ENCODE measurements around the gene MTFR1L. TPM values are rescaled to one million over a fixed set of nuclear protein-coding genes. Genes with fewer than 3 reads are reported as not detected.
A peak's percentile ranks its signal among the peaks of the same experiment; 100 is the strongest.

The MTFR1L gene
- total RNA-seq, 4 donors from 2014 or later = 75.7 to 109 (median 99.2) TPM

- H3K27ac ChIP-seq = peak overlapping the region in 2 of 3 donors; percentile 5 to 43
- H3K4me3 ChIP-seq (replicated peaks in 1 of 3) = no peak overlapping the region
- 80 to 90% methylated on average over 11 of the region's 20 CpGs for WGBS, 2 donors
- H3K27me3 ChIP-seq = no peaks in the 10 kb centered on the region
- TF ChIP-seq CTCF (IDR thresholded peaks at IDR 0.05) = no peak
- TF ChIP-seq POLR2A (IDR thresholded peaks at IDR 0.05) = no peak
- H3K4me1 ChIP-seq = peaks cover 5 to 49% of the 10 kb centered on the region in 2 donors
- intact Hi-C loops (cut with DNase I) = loop anchor here (10.0 kb wide), 1 partner anchor 403 kb away; no protein-coding TSS in a partner anchor
- no peaks in the 10 kb centered on the region for H3K9me3 ChIP-seq
- DNase-seq = no peak
- peaks cover 15 to 18% of the 10 kb centered on the region in 2 donors for H3K36me3 ChIP-seq
Measured at GRCh38 chr1:25807480-25808390, 12.0 kb upstream of the MTFR1L start.

DNA sequence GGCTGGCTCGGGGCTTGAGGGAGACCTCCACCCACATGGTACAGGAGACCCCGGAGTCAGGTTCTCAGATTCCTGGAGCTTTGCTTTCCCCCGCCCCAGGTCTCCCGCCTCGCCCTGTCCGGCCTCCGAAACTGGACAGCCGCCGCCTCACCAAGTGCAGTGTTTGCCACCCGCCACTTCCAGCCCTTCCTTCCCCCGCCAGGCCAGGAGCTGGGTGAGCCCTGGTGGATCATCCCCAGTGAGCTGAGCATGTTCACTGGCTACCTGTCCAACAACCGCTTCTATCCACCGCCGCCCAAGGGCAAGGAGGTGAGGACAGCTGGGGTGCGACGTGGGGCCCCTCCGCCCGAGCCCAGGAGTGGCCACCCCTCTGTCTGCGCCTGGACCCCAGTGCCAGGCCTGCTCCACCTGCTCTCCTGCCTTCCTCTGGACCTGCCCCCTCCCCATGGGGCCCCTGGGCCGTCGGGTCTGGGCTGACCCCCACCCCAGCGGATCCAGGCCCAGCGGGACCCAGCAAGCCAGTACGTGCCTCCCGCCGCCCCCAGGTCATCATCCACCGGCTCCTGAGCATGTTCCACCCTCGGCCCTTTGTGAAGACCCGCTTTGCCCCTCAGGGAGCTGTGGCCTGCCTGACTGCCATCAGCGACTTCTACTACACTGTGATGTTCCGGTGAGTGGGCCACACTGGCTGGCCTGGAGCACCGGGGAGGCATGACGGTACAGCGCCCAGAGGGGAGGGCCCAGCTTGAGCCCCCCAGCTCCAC is 11.1 kb upstream of the MTFR1L start:
- intact Hi-C loops (cut with DNase I) = loop anchor here (10.0 kb wide), 1 partner anchor 404 kb away; no protein-coding TSS in a partner anchor
- Histone ChIP-seq H3K4me1 (peaks cover 3 to 44% of the 10 kb centered on the region in 2 donors), H3K36me3 (peaks cover 17 to 18% of the 10 kb centered on the region in 2 donors), H3K4me3 (replicated peaks in 1 of 3) (no peak overlapping the region), H3K27me3 (no peaks in the 10 kb centered on the region), H3K9me3 (no peaks in the 10 kb centered on the region), H3K27ac (no peak overlapping the region)
- WGBS, 2 donors = 95 to 98% methylated on average over 11 to 27 of the region's 34 CpGs
- DNase-seq = no peak
- TF ChIP-seq POLR2A (IDR thresholded peaks at IDR 0.05) (no peak), CTCF (IDR thresholded peaks at IDR 0.05) (no peak)

- intact Hi-C loops (cut with DNase I) = loop anchor here (10.0 kb wide), 1 partner anchor 405 kb away; no protein-coding TSS in a partner anchor
- no peak for TF ChIP-seq CTCF (IDR thresholded peaks at IDR 0.05)
- TF ChIP-seq POLR2A (IDR thresholded peaks at IDR 0.05) = no peak
- WGBS, 2 donors = 75 to 84% methylated on average over 15 to 18 of the region's 18 CpGs
- H3K27me3 ChIP-seq = no peaks in the 10 kb centered on the region
- peaks cover 24% of the 10 kb centered on the region in 2 donors for H3K36me3 ChIP-seq
- no peak for DNase-seq
- H3K27ac ChIP-seq = no peak overlapping the region
- no peak overlapping the region for H3K4me3 ChIP-seq (replicated peaks in 1 of 3)
- no peaks in the 10 kb centered on the region for H3K9me3 ChIP-seq
- peaks cover 3 to 38% of the 10 kb centered on the region in 2 donors for H3K4me1 ChIP-seq
Measured at GRCh38 chr1:25809283-25809926, 10.3 kb upstream of the MTFR1L start.

- no peak for DNase-seq
- H3K36me3 ChIP-seq = peaks cover 24% of the 10 kb centered on the region in 2 donors
- 88 to 93% methylated on average over 5 of the region's 7 CpGs for WGBS, 2 donors
- H3K4me3 ChIP-seq (replicated peaks in 1 of 3) = no peak overlapping the region
- no peaks in the 10 kb centered on the region for H3K9me3 ChIP-seq
- no peak for TF ChIP-seq CTCF (IDR thresholded peaks at IDR 0.05)
- TF ChIP-seq POLR2A (IDR thresholded peaks at IDR 0.05) = no peak
- no peak overlapping the region for H3K27ac ChIP-seq
- peaks cover 3 to 36% of the 10 kb centered on the region in 2 donors for H3K4me1 ChIP-seq
- H3K27me3 ChIP-seq = no peaks in the 10 kb centered on the region
- intact Hi-C loops (cut with DNase I) = loop anchor here (10.0 kb wide), 3 partner anchors 385 to 575 kb away; partner anchors contain the start of genes RHCE and SYF2
Measured at GRCh38 chr1:25809929-25810328, 9.8 kb upstream of the MTFR1L start.

All from thyroid gland (tissue), 4 donors.